Measurements from ENCODE around the gene KCTD16.

Gene KCTD16

DNA sequence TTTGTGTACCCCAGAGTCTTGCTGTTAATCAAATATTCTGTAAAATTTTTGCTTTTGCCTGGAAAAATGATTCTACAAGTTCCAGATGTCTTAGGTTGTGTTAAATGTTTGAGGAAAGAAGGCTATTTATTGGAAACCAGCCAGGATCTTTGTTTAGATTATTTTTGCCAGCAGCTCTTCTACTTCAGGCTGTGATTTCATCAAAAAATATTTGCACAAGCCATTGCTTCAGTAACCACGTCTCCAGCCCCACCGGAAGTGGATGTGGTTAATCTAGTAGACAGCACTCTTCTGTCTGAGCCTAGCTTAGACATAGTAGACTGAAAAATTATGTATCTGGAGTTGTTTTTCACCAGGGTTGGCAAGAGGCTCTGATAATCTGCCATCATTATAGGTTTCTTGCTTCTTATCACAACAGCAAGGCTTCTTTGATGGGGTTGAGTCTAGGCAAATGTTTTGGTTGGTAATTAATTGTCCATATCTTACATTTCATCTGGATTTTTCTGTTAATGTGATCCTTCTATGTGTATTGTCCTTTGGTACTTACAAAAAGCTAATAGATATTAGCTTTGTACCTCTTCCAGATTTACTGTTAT is 17.1 kb downstream of the KCTD16 start:
- no peak overlapping the region for H3K4me3 Mint-ChIP-seq
- no peak for TF ChIP-seq CTCF (IDR thresholded peaks at IDR 0.05)
- H3K4me1 Mint-ChIP-seq, result peaks cover 7% of the 10 kb centered on the region
- H3K27ac Mint-ChIP-seq, result no peak overlapping the region
- no peaks in the 10 kb centered on the region for H3K27me3 Mint-ChIP-seq (ENCODE audit: low read depth, poor library complexity)
- no peaks in the 10 kb centered on the region for H3K9me3 Mint-ChIP-seq
- H3K36me3 Mint-ChIP-seq (ENCODE audit: low read depth), result no peaks in the 10 kb centered on the region
- DNase-seq, result no peak

DNA sequence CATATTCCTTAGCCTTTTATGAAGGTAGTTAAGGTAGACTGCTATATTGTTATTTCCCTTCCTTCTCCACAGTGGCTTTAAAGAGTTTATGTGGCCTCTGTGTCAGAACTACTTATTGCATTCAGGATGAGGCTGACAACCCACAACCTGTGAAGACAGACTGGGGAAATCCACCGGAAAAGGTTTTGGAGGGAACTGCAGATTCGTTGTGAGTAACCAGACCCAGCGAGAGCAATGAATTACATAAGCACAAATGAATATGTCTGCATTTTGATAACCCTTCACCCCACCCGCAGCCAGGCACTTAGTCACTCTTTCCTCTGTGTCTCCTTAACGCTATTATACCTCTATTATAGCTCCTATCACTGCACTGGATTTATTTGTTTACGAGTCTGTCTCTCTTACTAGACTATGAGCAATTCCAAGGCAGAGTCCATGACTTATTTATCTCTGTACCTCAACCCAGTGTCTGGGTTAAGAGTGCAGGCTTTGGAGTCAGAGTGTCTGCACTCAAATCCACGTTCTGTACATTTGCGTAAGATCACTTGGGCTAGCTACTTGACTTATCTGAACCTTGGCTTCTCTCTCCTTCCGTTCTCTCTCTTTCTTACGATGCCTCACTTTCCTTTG is 19.2 kb downstream of the KCTD16 start:
- Mint-ChIP-seq H3K27me3 (ENCODE audit: low read depth, poor library complexity) (no peaks in the 10 kb centered on the region), H3K9me3 (no peaks in the 10 kb centered on the region), H3K27ac (no peak overlapping the region), H3K36me3 (ENCODE audit: low read depth) (no peaks in the 10 kb centered on the region), H3K4me1 (peaks cover 7% of the 10 kb centered on the region), H3K4me3 (no peak overlapping the region)
- TF ChIP-seq CTCF (IDR thresholded peaks at IDR 0.05), result no peak
- DNase-seq, result no peak

DNA sequence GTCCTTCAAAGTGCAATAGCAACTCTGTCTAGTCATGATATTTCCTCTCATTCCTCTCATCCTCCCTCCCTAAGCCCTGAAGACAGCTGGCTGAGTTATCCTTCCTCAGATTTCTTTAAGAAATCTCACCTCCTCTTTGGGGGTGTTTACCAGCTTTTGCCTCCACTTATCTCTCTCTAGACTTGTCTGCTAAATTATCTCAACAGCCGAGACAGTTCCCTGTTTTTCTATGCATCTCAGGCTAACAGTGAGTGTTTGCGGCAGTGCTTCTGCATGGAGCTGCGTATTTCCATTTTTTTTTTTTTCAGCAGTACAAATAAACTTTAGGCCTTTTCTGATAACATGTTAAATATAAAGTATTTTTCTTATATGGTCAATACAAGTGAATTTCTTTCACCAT is 20.9 kb downstream of the KCTD16 start:
- Mint-ChIP-seq H3K27ac (no peak overlapping the region), H3K4me3 (no peak overlapping the region), H3K27me3 (ENCODE audit: low read depth, poor library complexity) (no peaks in the 10 kb centered on the region), H3K9me3 (no peaks in the 10 kb centered on the region), H3K36me3 (ENCODE audit: low read depth) (no peaks in the 10 kb centered on the region), H3K4me1 (peaks cover 7% of the 10 kb centered on the region)
- no peak for TF ChIP-seq CTCF (IDR thresholded peaks at IDR 0.05)
- no peak for DNase-seq

DNA sequence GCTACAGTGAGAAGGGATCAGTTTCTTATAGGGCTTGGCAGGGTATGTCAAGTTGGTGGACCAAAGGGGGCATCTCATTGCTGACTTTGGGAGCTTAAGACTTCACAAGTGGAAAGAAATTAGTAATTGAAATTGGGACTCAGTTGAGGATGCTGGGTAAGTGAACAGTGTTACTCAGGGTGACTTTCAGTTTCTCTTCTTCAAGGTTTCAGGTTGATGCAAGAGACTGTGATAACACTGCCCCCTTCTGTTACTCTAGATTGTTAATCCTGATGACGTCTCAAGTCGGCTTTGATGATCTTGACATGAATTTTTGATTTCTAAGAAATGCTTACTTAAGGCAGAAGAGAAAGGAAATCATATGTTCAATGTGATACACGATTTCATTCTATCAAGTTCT is 21.3 kb downstream of the KCTD16 start:
- Mint-ChIP-seq H3K4me1 (peaks cover 7% of the 10 kb centered on the region), H3K27ac (no peak overlapping the region), H3K4me3 (no peak overlapping the region), H3K27me3 (ENCODE audit: low read depth, poor library complexity) (no peaks in the 10 kb centered on the region), H3K36me3 (ENCODE audit: low read depth) (no peaks in the 10 kb centered on the region), H3K9me3 (no peaks in the 10 kb centered on the region)
- peak; percentile 25 for TF ChIP-seq CTCF (IDR thresholded peaks at IDR 0.05)
- DNase-seq, result no peak

GRCh38 chr5:144192661-144193060 is 22.0 kb downstream of the KCTD16 start:
- Mint-ChIP-seq H3K36me3 (ENCODE audit: low read depth) (no peaks in the 10 kb centered on the region), H3K4me3 (no peak overlapping the region), H3K27me3 (ENCODE audit: low read depth, poor library complexity) (no peaks in the 10 kb centered on the region), H3K9me3 (no peaks in the 10 kb centered on the region), H3K4me1 (peaks cover 7% of the 10 kb centered on the region), H3K27ac (no peak overlapping the region)
- TF ChIP-seq CTCF (IDR thresholded peaks at IDR 0.05), result no peak
- no peak for DNase-seq

GRCh38 chr5:144194144-144194543 is 23.5 kb downstream of the KCTD16 start:
- TF ChIP-seq CTCF (IDR thresholded peaks at IDR 0.05), result no peak
- Mint-ChIP-seq H3K27me3 (ENCODE audit: low read depth, poor library complexity) (no peaks in the 10 kb centered on the region), H3K9me3 (no peaks in the 10 kb centered on the region), H3K36me3 (ENCODE audit: low read depth) (no peaks in the 10 kb centered on the region), H3K27ac (no peak overlapping the region), H3K4me1 (peaks cover 13% of the 10 kb centered on the region), H3K4me3 (no peak overlapping the region)
- DNase-seq, result no peak

Data from nephron progenitor cell (in vitro differentiated cells).